T47D (cell line): ENCODE measurements around the gene VEGFD.
A peak's percentile ranks its signal among the peaks of the same experiment; 100 is the strongest.

Experiments
- DNase-seq, 2 experiments: peaks; one replicate each; pipeline versions ENCODE4 v3.0.0 to v3.0.0-alpha.2; 2011 to 2012; ENCODE audit warnings: low read depth in 1 of 2, low spot score in 1 of 2
- JUND ChIP-seq: IDR thresholded peaks from 2 replicates; pipeline ENCODE4 v1.6.1; 2012; ENCODE audit warnings: low read depth
- in situ Hi-C: cut with HindIII; loops from 2 replicates; pipeline ENCODE4 v1.10.0; 2016; ENCODE audit warnings: low sequenced_read_pairs, low pct_unique_long_range_greater_than_20kb

VEGFD gene

DNA sequence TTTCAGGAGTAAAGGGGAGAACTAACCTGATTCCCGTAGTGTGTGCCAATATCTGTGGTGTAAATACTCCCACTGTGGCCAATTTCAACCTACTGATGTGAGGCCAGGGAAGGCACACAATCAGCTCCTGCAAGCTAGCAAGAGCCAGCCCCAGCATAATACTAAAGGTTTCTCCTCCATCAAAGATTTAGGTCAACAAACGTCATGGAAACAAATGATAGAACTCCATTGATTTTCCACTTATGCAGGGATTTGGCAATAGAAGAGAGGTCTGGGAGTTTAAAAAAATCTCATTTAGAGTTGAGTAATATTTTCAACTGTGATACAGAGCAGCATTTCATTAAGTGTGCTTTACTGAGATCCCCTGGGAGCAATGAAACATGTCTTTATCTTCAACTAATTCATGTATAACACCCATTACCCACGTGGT lies 15.8 kb upstream of the VEGFD start:
- DNase-seq = no peak
- in situ Hi-C loops = no loop called here
- TF ChIP-seq JUND = no peak

DNA sequence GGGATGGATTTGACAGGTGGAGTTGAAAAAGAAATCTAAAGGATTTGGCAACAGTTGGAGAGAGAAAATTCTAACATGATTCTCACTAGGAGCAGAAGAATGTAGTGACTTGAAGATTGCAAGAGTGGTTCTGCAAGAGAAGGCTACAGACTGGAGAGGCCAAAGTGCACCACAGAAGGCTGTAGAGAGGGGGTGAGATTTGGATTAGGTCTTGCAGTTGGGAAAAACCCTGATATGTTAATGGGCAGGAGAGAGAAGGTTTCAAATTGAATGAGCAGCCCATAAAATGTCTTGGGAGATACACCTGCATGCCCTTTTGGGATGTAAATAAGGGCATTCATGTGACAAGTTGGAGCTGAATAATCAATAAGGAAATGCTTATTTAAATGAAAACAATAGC lies 14.7 kb upstream of the VEGFD start:
- no peak for DNase-seq
- in situ Hi-C loops = no loop called here
- TF ChIP-seq JUND = no peak

DNA sequence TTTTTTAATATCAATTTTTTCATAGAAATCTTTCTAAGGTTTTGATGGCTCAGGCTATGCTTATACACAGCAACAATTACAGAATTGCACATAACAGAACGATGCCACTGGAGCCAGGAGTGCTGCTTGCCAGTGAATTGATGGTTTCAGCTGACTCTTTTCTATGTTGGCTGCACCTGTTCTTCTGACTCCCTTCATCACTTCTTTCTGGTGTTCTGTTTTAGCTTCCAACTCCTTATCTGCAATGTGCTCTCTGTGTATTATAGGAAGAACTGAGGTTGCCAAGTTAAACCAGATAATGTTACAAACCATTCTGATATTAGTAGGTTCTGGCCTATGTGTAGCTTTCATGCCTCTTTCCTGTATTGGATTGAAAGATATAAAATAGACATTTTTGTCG lies 11.6 kb upstream of the VEGFD start:
- no peak for TF ChIP-seq JUND
- DNase-seq = no peak
- in situ Hi-C loops = no loop called here

DNA sequence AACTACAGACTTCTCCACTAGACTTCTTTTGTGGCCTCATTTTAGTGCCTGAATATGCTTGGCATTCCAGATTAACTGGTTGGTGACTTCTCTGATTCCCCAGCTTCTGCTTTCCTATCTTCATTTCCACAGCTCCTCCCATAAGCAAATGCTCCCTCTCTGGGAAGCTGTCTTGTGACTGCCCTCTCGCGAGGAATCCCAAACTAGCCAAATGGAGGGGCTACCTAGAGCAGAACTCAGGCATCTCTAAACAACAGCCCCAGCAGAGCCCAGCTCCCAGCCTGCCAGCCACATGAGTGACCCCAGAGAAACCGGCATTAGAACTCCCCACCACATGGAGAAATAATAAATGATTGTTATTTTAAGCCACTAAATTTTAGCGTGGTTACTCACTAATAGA lies 7.6 kb upstream of the VEGFD start:
- TF ChIP-seq JUND = no peak
- no peak for DNase-seq
- in situ Hi-C loops = no loop called here

DNA sequence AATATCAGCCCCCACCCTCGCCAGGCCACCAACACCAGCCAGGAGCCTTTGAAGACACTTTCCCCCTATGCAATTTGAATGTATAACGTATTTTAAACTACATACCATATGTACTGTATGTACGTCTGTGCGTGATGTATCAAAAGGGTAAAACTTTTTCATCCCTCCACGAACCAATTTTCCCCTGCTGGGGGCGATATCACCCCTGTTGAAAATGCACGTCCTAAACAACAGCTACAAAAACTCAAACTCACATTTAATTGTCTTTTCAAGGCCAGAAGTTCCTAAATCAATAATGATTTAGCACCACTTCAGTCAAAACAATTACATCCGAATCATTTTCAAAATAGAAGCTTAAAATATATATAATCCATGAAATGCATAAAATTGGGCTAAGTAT lies 1.4 kb downstream of the VEGFD start:
- TF ChIP-seq JUND = no peak
- in situ Hi-C loops = no loop called here
- DNase-seq = no peak

DNA sequence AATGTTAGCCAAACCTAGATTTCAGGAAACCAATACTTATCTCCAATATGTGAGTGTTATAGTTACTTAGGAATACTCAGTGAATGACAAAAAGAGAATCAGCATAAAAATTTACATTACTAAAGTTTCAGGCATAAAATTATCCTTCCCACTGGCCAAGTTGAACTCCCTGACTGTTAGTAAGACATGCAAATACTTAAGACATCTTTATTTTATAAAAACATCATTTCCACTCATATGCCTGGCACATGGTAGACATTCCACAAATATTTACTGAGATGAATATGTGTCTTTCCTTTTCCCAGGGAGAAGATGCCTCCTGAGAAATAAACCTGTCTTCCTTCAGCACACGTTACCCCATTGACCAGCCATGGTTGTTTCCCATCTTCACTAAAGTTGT lies 7.3 kb downstream of the VEGFD start:
- in situ Hi-C loops = no loop called here
- no peak for DNase-seq
- no peak for TF ChIP-seq JUND

DNA sequence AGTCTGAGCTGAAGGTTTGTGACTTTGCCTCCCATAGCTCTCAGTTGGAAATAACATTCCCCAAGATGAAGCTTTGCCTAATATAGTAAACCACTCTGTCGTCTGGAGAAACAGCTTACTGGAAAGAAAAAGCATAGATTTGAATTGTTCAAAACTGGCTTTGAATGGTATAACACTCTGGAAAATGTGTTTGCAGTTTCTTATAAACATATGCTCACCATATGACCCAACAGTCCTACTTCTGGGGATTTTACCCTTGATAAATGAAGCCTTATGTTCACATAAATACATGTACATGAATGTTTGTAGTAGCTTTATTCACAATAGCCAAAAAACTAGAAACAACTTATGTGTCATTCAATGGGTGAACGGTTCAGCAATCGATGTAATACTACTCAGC lies 10.2 kb downstream of the VEGFD start:
- no peak for TF ChIP-seq JUND
- in situ Hi-C loops = no loop called here
- no peak for DNase-seq

DNA sequence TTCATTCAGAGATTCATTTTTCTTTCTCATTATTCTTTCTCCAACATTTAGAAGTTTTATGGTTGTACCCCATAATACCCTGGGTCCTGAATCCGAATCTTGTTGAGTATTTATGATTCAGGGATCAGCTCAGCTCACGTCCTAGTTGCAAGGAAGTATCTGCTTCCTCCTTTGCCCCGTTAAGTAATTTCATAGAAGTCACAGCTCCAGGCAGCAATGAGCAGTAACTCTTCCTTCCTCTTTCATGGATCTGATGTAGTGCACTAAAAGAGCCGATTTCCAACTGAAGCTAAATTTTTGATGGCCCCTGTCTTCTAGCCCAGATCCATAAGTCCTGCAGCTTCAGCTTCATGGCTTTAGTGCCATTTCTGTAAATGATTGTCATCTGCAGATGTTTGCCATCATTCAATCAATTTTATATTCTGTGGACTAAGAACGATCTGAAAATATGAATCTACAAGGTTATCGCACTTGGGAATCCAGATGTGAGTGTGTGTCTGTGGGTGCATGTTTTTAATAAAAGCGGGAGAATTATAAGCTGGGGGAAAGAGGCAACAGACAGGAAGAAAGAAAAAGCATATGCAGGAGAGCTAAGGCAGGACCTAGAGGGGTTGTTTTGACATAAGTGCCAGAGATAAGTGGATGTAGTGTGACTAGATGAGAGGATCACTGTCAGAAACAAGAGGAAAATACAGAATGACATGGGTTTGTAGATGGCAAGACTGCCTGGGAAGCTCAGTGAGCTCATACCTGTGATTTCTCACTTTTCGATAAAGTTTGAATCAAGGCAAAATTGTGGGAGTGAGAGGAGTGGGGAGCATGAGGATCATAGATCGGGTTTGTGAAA lies 17.5 kb downstream of the VEGFD start:
- in situ Hi-C loops = no loop called here

DNA sequence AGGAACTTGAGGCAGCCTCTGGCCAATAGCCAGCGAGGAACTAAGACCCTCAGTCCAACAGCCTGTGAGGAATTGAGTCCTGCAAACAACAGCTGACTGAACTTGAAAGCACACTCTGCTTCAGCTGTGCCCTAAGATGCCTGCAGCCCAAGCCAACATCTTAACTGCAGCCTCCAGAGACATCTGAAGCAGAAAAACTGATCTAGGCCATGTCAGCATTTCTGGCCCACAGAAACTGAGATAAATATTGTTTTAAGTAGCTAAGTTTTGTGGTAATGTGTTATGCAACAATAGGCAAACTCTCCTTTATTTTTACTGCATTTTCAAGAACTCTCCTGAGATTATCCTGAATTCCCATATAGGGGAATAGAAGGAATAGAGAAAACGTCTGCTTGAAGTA lies 24.5 kb downstream of the VEGFD start:
- no peak for TF ChIP-seq JUND
- no peak for DNase-seq
- in situ Hi-C loops = no loop called here

More for the DNA sequence above, 17.5 kb downstream of the VEGFD start:
- DNase-seq = no peak
- no peak for TF ChIP-seq JUND

DNA sequence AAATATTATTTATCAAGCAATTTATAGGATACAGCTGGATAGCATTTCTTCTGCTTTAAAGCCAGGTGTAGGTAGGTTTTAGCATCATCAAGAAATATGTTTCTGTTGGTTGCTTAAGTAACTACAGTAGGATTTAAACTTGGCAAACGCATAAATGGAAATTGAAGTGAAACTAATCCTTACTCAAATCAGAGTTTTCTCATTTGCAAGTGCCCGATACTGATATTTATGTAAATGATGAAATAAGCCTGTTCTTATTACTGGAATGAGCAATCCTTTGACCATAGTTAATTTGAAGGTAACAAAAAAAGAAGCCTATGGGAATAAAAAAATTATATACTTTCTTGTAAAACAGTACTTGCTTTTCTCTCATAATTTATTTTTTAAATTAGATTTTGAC lies 25.7 kb downstream of the VEGFD start:
- no peak for TF ChIP-seq JUND
- in situ Hi-C loops = no loop called here
- no peak for DNase-seq

DNA sequence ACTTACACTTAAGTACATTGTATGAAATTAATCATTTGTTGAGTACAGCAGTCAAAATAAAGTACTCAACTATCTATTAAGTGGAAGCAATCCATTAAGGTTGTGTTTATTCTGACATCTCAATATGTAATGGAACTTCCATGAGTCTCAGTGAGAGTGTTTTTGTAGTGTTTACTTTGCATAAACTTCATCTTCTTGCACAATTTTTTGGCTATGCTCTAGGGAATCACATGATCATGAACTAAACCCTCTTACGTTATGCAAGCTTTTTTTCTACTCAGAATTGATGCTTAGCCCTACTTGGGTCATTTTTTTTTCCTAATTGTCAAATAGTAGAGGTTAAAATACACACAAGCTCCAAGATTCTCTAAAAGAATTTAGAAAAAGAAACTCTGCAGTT lies 27.8 kb downstream of the VEGFD start:
- no peak for TF ChIP-seq JUND
- in situ Hi-C loops = no loop called here
- DNase-seq = no peak

DNA sequence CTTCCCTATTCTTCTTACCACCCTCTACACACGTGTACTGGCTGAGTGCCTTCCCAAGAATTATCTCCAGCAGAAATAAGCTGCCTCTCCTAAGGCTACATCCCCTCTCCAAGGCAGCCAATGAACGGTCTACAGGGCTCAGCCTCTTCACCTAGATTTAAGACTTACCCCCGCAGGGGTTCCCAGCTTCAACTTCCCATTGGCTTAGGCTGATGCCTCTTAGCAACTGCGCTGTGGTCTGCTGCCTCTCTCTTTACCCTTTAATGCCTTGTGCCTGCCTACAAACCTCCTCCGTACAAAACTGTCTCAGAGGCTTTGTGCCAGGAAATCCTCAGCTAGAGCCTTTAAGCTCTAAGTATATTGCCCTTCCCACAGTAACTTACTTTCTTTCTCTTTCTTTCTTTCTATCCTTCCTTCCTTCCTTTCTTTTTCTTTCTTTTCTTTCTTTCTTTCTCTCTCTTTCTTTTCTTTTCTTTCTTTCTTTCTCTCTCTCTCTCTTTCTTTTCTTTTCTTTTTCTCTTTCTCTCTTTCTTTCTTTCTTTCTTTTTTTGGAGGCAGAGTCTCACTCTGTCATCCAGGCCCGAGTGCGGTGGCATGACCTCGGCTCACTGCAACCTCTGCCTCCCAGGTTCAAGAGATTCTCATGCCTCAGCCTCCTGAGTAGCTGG lies 33.8 kb downstream of the VEGFD start:
- TF ChIP-seq JUND = no peak
- in situ Hi-C loops = no loop called here
- DNase-seq = no peak

DNA sequence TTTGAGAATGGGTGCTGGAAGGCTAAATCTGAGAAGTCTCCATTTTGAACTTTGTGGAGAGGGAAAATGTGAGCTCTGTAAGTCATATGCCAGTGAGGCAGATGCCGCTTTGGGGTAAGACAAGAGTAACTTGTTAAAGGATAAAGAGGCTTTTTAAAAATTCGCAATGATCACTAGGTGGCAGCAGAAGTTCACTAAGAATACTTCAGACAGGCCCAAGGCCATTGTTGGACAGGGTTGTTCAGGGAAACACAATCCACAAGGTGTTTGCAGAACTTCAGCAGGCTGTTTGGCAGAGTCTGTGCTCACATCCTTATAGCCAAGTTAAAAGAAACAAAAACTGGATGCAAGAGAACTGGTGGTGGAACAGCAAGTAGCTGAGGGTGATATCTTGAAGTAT lies 35.2 kb downstream of the VEGFD start:
- DNase-seq = peak; percentile 55 to 83
- in situ Hi-C loops = no loop called here
- no peak for TF ChIP-seq JUND
